ENCODE results near the gene SMYD3.
"Not testable (repeated sequence)": the region's sequence is repeated elsewhere in the genome, so short reads cannot be mapped to it uniquely, and the experiment has no call there.

The SMYD3 gene

GRCh38 chr1:246404078-246404477 is 103.0 kb downstream of the SMYD3 start:
- DNase-seq, result no peak

GRCh38 chr1:246398126-246398813 is 108.8 kb downstream of the SMYD3 start:
- no peak for DNase-seq

- DNase-seq, result no peak
Measured at GRCh38 chr1:246397046-246397445, 110.0 kb downstream of the SMYD3 start.

GRCh38 chr1:246396322-246396721 is 110.8 kb downstream of the SMYD3 start:
- no peak for DNase-seq

- no peak for DNase-seq
Measured at GRCh38 chr1:246394121-246394520, 113.0 kb downstream of the SMYD3 start.

- no peak for DNase-seq
Measured at GRCh38 chr1:246390855-246391254, 116.2 kb downstream of the SMYD3 start.

- DNase-seq, result no peak
Measured at GRCh38 chr1:246384616-246385015, 122.5 kb downstream of the SMYD3 start.

GRCh38 chr1:246383791-246384190 is 123.3 kb downstream of the SMYD3 start:
- DNase-seq, result no peak

GRCh38 chr1:246383239-246383589 is 123.9 kb downstream of the SMYD3 start:
- no peak for DNase-seq

GRCh38 chr1:246382589-246383238 is 124.4 kb downstream of the SMYD3 start:
- no peak for DNase-seq

GRCh38 chr1:246381452-246381851 is 125.6 kb downstream of the SMYD3 start:
- no peak for DNase-seq

- DNase-seq, result no peak
Measured at GRCh38 chr1:246377625-246378153, 129.4 kb downstream of the SMYD3 start.

- no peak for DNase-seq
Measured at GRCh38 chr1:246373828-246374569, 133.1 kb downstream of the SMYD3 start.

- DNase-seq, result no peak
Measured at GRCh38 chr1:246372559-246372958, 134.5 kb downstream of the SMYD3 start.

- no peak for DNase-seq
Measured at GRCh38 chr1:246367041-246367440, 140.0 kb downstream of the SMYD3 start.

- DNase-seq, result no peak
Measured at GRCh38 chr1:246365708-246366107, 141.4 kb downstream of the SMYD3 start.

- DNase-seq, result no peak
Measured at GRCh38 chr1:246364415-246364941, 142.6 kb downstream of the SMYD3 start.

GRCh38 chr1:246357014-246357598 is 150.0 kb downstream of the SMYD3 start:
- not testable (repeated sequence) for DNase-seq

- peak; percentile 62 for DNase-seq
Measured at GRCh38 chr1:246355411-246356230, 151.5 kb downstream of the SMYD3 start.

GRCh38 chr1:246351721-246352120 is 155.4 kb downstream of the SMYD3 start:
- DNase-seq, result no peak

- no peak for DNase-seq
Measured at GRCh38 chr1:246350745-246351144, 156.3 kb downstream of the SMYD3 start.

- DNase-seq, result no peak
Measured at GRCh38 chr1:246343937-246344336, 163.1 kb downstream of the SMYD3 start.
